B cell (primary cell): Measurements from ENCODE around the gene TMEM30A. TPM values are rescaled to one million over a fixed set of nuclear protein-coding genes. Genes with fewer than 3 reads are reported as not detected.

Experiments
- polyA plus RNA-seq: library from polyadenylated mRNA; depleted of rRNA; stranded (reverse); fragments of >200 nt; gene quantifications from 2 replicates; pipeline ENCODE4 v1.2.3, GENCODE V29; 2012
- total RNA-seq, 2 donors: library from RNA; stranded (reverse); fragments of 120-200 nt in 1 of 2; gene quantifications; 1 replicate in 1 of 2; 2 replicates in 1 of 2; pipeline versions ENCODE4 v1.2.3 to v1.2.4, GENCODE V29; 2013 to 2022

Gene TMEM30A
- total and polyA plus RNA-seq, 2 donors (not counting 1 experiment from before 2014, with no cell fraction given), result 4.7 to 53.9 TPM

Other genes with a start within 250 kb of the TMEM30A start
- gene COL12A1, start 78.7 kb downstream of the TMEM30A start, total RNA-seq, result not detected in 2 replicates
- not detected in 2 replicates for gene COL12A1, start 78.7 kb downstream of the TMEM30A start, polyA plus RNA-seq
- gene COX7A2, start 41.0 kb downstream of the TMEM30A start, total RNA-seq, result 157 and 160 TPM in 2 replicates
- gene COX7A2, start 41.0 kb downstream of the TMEM30A start, polyA plus RNA-seq, result 83.8 and 142 TPM in 2 replicates
- gene FILIP1, start 209.0 kb upstream of the TMEM30A start, total RNA-seq, result not detected in 2 replicates
- gene FILIP1, start 209.0 kb upstream of the TMEM30A start, polyA plus RNA-seq, result not detected in 2 replicates